ENCODE data around the gene PCDH9.

DNA sequence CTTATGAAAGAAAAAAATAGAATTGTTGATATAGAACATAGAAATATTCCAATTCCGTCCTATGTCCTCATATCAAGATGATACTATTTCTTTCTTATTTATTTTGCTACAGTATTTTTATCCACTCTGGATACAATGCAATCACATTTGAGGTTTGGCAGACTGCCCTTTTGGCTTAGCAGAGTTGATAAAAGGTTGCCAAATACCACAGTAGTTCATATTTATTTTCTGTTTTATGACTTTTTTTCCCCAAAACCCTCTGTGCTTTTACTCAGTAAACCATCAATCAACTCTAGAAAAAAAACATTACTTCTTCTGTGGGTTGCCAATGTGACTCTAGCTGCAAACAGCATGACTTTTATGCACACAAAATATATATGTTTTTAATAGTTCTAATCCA is 424.5 kb downstream of the PCDH9 start:
- TF ChIP-seq, protein P1, sequence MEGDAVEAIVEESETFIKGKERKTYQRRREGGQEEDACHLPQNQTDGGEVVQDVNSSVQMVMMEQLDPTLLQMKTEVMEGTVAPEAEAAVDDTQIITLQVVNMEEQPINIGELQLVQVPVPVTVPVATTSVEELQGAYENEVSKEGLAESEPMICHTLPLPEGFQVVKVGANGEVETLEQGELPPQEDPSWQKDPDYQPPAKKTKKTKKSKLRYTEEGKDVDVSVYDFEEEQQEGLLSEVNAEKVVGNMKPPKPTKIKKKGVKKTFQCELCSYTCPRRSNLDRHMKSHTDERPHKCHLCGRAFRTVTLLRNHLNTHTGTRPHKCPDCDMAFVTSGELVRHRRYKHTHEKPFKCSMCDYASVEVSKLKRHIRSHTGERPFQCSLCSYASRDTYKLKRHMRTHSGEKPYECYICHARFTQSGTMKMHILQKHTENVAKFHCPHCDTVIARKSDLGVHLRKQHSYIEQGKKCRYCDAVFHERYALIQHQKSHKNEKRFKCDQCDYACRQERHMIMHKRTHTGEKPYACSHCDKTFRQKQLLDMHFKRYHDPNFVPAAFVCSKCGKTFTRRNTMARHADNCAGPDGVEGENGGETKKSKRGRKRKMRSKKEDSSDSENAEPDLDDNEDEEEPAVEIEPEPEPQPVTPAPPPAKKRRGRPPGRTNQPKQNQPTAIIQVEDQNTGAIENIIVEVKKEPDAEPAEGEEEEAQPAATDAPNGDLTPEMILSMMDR (IDR thresholded peaks at IDR 0.05) = no peak
- TF ChIP-seq POLR2A (IDR thresholded peaks at IDR 0.05) (no peak), EP300 (IDR thresholded peaks at IDR 0.05) (no peak)
